HCEC 1CT (cell line): ENCODE measurements around the gene WBP11.
"Not testable (repeated sequence)": the region's sequence is repeated elsewhere in the genome, so short reads cannot be mapped to it uniquely, and the experiment has no call there.

Experiments
- DNase-seq: peaks from one replicate; pipeline ENCODE4 v3.0.0-alpha.2; 2017

WBP11 gene

DNA sequence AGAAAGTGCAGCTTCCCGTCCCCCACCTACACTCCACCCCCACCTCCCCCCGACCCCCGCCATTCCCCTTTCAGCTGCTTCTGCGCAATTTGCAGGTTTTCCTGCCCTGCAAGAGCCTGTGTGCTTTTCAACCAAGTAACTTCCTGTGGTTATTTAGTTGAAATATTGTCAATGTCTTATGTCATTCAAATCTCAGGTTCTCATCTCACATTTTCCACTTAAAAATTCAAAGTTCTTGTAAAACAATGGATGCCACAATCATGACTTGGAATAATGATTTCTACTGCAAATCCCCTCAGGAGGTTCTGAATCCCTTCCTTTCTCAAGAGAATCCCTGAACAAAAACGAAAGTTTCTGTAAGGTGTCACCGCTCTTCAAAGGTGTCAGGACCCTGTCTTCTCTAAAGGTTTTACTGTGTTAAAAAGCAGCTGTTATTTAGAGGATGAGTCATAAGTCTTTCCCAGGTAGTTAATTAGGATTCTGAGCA is 31.6 kb downstream of the WBP11 start:
- no peak for DNase-seq

DNA sequence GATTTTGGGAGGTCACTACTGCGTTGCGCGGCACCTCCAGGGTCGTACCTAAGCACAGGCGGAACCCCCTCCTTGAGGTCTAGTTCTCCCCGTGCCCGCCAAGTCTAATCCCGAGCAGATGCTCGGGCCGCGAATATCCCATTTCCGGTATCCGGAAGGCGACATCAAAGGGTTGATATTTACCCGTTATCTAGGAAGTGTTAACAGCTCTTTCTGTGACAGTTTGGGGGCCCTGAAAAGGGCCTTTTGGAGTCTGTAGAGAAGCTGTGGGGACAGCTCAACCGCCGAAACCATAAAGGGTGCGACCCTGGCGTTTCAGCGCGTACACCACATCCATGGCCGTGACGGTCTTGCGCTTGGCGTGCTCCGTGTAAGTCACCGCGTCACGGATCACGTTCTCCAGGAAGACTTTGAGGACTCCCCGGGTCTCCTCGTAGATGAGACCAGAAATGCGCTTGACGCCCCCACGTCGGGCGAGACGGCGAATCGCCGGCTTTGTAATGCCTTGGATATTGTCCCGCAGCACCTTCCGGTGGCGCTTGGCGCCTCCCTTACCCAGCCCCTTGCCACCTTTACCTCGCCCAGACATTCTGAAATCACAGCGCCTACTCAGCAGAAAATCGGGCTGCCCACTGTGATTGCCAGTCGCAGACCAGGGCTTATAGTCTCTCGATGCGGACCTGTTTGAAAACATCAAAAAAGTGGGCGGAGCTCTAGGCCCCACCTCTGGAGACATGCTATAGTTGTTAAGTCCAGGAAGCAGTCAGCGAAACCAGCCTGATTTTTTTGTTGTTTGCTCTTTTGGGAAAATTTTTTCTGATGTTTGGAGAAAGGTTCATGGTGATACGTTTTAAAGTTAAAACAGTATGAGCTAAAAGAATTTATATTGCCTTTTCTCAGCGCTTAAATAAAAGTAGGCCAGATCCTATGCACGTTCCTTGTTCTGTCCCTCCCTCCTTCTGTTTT is 32.5 kb downstream of the WBP11 start:
- DNase-seq: peak; percentile 91

DNA sequence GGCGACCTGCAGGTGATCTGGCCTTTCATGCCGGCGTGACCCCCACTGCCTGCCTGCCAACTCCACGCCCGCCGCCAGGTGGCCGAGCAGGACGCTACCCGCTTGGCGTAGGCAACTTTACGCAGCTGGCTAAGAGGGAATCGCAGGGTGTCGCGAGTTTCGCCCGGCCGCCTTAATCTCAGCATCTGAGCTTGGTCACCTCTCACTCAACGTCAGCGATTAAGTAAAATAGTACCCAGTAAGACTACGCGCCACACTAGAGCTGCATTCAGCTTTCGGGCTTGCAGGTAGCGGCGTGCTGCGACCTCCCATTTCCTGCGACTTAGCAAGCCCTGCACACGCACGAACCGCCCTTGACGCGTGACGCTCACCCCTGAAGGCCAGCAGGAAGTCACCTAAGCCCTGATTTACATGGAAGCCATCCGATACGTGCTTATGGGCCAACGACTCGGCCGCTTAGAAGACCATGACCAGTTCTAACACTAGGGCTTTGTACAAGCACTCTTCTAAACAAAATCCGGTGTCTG is 33.2 kb downstream of the WBP11 start:
- DNase-seq: peak; percentile 72

DNA sequence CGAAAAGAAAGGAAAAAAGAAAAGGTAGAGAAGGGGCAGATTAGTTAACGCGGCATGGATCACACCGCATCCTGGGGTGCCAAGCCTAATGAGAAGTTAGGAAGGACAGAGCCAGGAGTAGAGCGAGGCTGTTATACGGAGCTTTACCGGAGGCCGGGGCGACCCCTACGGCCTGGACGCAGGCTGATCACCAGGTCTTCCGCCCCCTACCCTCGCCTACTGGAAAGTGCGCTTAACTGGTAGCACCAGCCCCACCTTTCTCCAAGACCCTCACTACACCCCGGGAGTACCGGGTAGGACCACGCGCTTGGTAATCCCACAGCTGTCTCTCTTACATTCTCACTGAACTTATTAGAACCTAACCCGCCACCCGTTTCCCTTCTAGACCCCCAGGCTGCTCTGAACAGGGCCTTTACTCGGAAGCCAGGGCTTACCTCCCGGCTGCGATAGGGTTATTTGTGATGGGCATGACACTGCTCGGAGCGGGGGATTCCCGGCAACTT is 33.8 kb downstream of the WBP11 start:
- no peak for DNase-seq

DNA sequence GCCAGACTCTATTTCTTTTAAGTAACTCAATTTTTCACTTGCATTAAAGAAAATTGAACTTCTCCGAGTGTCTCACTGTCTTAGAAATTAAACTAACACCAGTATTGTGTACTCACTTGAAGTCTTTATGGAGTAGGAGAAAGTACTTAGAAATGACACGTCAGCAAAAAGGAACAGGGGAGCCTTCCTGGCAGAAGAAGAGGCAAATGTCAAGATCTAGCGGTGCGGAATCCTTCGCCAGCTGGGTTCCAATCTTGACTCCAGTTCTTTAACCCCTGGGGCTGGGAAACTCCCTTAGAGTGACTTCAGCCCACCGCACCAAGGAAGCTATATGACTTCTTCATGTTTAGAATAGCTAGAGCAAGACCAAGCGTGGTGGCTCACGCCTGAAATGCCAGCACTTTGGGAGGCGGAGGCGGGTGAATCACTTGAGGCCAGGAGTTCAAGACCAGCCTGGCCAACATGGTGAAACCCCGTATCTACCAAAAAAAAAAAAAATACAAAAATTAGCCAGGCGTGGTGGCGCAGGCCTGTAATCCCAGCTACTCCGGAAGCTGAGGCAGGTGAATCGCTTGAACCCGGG is 34.4 kb downstream of the WBP11 start:
- DNase-seq: no peak

DNA sequence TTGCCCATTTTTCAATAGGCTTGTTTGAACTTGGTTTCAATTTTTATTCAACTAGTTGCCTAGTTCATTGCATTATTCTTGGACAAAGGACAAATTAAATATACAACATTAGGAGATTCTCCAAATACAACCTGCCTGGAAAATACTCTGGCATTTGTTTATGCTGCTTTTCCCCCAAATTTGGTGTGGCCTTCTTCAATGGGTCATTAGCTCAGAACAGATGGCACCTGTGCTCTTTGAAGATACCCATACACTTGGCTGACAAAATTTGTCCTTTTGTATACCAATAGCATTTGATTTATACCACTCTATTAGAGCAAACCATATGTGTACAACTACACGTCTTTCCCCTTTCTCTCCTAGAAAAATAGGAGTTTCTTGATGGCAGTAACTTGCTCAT is 35.7 kb downstream of the WBP11 start:
- DNase-seq: no peak

DNA sequence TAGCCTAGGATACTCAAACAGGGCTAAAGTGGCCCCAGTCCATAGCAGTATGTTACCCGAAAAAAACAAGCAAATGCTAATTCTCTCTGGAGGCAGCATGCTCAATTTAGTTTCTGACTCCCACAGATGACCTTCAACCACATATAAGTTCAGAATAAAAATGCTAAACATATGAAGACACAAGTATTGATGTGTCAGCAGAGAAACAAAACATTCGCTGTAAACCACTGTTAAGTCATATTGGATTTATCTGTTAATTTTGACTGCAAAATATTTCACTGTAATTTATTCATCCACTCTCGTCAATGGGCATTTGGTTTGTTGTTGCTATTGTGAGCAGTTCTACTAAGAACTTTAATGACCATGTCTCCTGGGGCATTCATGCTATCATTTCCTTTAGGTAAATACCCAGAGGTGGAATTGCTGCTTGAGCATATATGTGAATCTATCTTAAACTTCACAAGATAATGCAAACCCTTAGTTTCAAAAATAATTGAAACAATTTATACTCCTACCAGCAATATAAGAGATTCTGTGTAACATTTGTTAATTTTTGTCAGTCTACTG is 36.5 kb downstream of the WBP11 start:
- DNase-seq: no peak

DNA sequence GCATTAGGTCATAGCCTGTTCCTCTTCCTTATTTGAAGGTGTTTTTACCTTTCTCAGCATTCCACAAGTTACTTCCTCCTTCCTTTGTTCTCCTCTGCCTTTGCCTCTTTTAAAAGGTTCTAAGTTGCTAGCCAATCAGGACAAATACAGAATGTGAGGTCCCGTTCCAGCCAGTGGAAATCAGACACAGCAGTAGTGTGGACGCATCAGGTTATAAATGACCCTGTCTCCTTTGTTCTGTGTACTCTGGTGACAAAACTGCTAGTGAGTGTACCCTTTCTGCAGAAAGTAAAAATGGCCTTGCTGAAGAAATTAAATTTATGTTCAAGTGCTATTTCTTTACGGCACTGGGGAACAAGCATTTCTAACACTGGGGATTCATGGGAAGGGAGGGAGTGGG is 37.3 kb downstream of the WBP11 start:
- DNase-seq: not testable (repeated sequence)

DNA sequence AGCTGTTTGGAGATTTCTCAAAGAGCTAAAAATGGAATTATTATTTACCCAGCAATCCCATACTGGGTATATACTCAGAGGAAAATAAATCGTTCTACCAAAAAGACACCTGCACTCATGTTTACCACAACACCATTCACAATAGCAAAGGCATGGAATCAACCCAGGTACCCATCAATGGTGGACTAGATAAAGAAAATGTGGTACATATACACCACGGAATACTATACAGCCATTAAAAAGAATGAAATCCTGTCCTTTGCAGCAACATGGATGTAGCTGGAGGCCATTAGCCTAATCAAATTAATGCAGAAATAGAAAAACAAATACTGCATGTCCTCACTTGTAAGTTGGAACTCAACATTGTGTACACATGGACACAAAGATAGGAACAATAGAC is 37.9 kb downstream of the WBP11 start:
- DNase-seq: no peak

DNA sequence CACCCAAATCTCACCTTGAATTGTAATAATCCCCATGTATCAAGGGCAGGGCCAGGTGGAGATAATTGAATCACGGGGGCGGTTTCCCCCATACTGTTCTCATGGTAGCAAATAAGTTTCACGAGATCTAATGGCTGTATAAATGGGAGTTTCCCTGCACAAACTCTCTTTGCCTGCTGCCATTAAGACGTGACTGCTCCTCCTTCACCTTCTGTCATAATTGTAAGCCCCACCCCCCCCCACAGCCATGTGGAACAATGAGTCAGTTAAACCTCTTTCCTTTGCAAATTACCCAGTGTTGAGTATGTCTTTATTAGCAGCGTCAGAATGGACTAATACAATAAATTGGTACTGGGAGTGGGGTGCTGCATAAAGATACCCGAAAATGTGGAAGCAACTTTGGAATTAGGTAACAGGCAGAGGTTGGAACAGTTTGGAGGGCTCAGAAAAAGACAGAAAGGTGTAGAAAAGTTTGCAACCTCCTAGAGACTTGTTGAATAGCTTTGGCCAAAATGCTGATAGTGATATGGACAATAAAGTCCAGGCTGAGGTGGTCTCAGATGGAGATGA is 43.5 kb downstream of the WBP11 start:
- not testable (repeated sequence) for DNase-seq

DNA sequence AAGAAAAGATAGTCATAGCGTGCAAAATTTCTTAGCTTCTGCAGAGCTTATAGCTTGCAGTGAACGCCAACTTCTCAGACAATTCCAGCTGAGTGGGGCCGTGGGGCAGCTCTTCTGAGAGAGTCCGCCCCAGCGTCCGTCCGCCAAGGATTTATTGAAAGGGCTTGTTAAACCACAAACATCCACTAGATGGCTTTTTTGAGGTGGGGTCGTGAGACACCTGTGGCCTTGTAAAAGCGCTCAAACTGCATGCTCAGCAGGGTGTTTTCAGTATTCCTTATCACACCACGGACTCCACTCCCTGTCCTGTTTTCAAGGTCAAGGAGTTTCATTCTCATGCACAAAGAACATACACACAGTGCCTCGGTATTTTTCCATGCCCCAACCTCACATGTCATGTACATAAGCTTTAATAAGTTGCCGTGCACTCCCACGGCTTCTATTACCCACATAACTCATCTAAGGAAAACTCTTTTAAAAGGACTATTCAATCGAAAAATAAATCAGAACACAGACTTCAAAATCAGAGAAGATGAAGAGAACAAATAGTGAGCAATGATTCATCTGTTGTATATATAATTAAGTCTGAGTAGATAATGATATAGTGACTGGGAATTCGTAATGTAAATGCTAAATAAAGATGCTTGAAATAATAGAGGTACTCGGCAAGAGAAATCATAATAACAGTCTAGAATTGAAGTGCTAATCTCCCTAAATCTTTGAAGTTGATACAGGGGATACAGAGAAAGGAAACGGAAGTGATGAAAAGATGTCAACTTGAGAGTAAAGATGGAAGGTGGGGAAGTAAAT is 46.7 kb downstream of the WBP11 start:
- no peak for DNase-seq

DNA sequence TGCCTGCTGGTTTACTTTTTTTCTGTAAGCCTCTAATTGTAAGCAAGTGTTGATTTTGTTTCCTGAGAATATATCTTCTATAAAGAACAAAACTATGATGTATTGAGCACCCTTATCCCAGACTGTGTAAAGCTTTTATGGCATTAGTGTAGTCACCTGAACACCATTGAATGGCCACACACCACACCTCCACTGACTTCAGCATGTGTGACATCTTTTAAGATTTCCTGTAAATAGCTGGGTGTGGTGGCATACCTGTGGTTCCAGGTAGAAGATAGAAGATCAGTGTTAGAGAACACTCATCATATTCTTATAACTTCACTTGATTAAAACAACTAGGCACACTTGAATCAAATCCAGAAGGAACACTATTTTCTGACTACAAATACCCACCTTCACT is 51.3 kb downstream of the WBP11 start:
- no peak for DNase-seq

DNA sequence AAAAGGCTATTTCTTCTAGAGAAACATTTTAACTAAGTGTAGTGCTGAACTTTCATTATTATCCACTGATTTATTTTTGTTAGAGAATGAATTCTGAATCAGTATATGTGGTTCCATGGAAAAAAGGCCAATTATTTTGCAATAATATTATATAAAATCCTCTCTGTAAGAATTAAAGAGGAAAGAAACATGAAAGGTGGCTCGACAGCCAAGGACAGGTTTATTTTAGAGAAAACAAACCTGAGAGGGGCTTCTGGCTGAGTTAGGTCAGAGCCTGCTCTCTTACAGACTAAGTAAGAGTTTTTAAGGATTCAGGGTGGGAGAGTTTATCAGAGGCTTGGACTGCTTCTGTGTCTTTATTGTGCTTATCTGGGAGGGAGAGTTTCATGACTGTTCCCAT is 60.2 kb downstream of the WBP11 start:
- DNase-seq: no peak

DNA sequence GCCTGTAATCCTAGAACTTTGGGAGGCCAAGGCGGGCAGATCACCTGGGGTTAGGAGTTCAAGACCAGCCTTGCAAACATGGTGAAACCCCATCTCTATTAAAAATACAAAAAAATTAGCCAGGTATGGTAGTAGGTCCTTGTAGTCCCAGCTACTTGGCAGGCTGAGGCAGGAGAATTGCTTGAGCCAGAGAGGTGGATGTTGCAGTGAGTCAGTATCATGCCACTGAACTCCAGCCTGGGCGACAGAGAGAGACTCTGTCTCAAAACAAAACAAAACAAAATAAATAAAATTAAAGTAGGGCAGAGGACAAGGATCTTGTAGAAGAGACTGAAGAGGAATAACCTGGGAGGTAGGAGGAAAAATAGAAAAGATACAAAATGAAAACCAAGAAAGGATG is 61.3 kb downstream of the WBP11 start:
- no peak for DNase-seq

DNA sequence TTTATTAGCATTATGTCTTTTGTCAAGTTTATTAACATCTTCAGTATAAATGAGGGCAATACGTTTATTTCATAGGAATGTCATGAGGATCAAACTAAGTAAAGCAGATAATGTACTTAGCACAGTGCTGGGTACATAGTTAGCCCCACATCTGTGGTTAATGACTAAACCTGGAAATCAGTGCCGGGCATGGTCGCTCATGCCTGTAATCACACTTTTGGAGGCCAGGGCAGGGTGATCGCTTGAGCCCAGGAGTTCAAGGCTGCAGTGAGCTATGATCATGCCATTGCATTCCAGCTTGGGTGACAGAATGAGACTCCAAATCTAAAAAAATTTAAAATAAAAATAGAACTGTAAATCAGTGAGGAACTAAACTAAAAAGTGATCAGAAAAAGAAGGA is 62.1 kb downstream of the WBP11 start:
- DNase-seq: no peak

DNA sequence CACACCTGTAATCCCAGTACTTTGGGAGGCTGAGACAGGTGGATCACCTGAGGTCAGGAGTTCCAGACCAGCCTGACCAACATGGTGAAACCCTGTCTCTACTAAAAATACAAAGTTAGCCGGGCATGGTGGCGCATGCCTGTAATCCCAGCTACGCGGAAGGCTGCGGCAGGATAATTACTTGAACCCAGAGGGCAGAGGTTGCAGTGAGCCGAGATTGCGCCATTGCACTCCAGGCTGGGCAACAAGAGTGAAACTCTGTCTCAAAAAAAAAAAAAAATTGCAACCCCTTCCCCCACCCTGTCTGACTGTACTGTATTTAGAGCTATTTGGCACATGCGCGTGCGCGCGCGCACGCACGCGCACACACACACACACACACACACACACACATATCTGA is 66.8 kb downstream of the WBP11 start:
- DNase-seq: not testable (repeated sequence)
